OCI-LY3 (cell line): ENCODE data around the gene KCNH2.
"Not testable (repeated sequence)": the region's sequence is repeated elsewhere in the genome, so short reads cannot be mapped to it uniquely, and the experiment has no call there.

Experiments
- EZH2phosphoT487 ChIP-seq: fragments of 200-600 bp; shearing (Covaris generic); IDR thresholded peaks from 2 replicates; pipeline ENCODE4 v1.6.1; 2018; ENCODE audit warnings: antibody characterized with exemption, mixed run types, low read depth
- TF ChIP-seq, protein P1 (sequence below): fragments of 200-600, 300-600 bp; sonication (generic); IDR thresholded peaks from 2 replicates; pipeline ENCODE4 v1.5.1; 2014; ENCODE audit warnings: antibody characterized with exemption, low read length, low read depth

DNA sequence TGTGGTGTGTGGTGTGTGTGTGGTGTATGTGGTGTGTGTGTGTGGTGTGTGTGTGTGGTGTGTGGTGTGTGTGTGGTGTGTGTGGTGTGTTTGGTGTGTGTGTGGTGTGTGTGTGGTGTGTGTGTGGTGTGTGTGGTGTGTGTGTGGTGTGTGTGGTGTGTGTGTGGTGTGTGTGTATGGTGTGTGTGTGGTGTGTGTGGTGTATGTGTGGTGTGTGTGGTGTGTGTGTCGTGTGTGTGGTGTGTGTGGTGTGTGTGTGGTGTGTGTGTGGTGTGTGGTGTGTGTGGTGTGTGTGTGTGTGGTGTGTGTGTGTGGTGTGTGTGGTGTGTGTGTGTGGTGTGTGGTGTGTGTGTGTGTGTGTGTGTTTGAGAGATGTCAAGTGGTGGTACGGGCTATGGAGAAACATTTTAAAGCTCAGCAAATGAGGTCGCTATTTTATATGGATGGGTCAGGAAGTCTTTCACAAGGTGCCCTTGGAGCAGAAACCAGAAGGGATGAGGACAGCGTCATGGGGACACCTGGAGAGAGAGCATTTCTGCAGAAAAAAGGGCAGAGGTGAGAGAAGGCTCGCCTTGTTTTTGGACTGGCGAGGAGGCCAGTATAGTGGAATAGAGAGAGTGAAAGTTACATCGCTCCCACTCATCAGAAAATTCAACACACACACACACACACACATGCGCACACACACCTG, 67.7 kb downstream of the KCNH2 start:
- TF ChIP-seq, protein P1, sequence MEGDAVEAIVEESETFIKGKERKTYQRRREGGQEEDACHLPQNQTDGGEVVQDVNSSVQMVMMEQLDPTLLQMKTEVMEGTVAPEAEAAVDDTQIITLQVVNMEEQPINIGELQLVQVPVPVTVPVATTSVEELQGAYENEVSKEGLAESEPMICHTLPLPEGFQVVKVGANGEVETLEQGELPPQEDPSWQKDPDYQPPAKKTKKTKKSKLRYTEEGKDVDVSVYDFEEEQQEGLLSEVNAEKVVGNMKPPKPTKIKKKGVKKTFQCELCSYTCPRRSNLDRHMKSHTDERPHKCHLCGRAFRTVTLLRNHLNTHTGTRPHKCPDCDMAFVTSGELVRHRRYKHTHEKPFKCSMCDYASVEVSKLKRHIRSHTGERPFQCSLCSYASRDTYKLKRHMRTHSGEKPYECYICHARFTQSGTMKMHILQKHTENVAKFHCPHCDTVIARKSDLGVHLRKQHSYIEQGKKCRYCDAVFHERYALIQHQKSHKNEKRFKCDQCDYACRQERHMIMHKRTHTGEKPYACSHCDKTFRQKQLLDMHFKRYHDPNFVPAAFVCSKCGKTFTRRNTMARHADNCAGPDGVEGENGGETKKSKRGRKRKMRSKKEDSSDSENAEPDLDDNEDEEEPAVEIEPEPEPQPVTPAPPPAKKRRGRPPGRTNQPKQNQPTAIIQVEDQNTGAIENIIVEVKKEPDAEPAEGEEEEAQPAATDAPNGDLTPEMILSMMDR: not testable (repeated sequence)
- not testable (repeated sequence) for TF ChIP-seq EZH2phosphoT487
